B cell (primary cell): Measurements from ENCODE around the gene SLC1A4. TPM values are rescaled to one million over a fixed set of nuclear protein-coding genes. Genes with fewer than 3 reads are reported as not detected.

Source experiments
- ATAC-seq: fragments of 200-7000 bp; cut with Tn5 transposase; one replicate; pipeline ENCODE4 v1.10.0; 2021; ENCODE audit warnings: low read depth, mild to moderate bottlenecking, moderate number of reproducible peaks, moderate library complexity
- CTCF ChIA-PET: fragments of 350-600 bp; sonication (Branson Sonifier 250); formaldehyde crosslinking; loops from one replicate; lab custom pipeline; 2021; ENCODE audit warnings: antibody characterized with exemption, inconsistent platforms; lab: Charles Lee
- POLR2A ChIA-PET: fragments of 350-600 bp; sonication (Branson Sonifier 250); formaldehyde crosslinking; loops from one replicate; lab custom pipeline; 2021; ENCODE audit warnings: antibody characterized with exemption; lab: Charles Lee
- DNase-seq: peaks from one replicate; pipeline ENCODE4 v3.0.0; 2013
- H2AFZ ChIP-seq: 2 replicates; pipeline ENCODE4 v1.6.1; 2012; ENCODE audit warnings: mild to moderate bottlenecking, low read depth, low read length; ENCODE audit not compliant: insufficient read depth, poor library complexity, severe bottlenecking
- H3K27ac ChIP-seq, 2 donors: 1 replicate in 1 of 2; 2 replicates in 1 of 2; pipeline ENCODE4 v1.5.1; 2012 to 2013; ENCODE audit warnings: low read length in 2 of 2, mild to moderate bottlenecking in 2 of 2, moderate library complexity in 1 of 2
- H3K27me3 ChIP-seq, 4 experiments: fragments of 200-600 bp in 1 of 4; sonication (generic) in 1 of 4; replicated peaks in 1 of 4; 1 replicate in 2 of 4; 2 replicates in 2 of 4; pipeline versions ENCODE4 v1.6.1 to v1.7.0; 2013 to 2016; ENCODE audit warnings: low read length in 3 of 4, mild to moderate bottlenecking in 2 of 4, mixed read lengths in 1 of 4, moderate library complexity in 1 of 4; ENCODE audit not compliant: insufficient read depth in 4 of 4, control insufficient read depth in 3 of 4; ENCODE audit errors: control extremely low read depth in 1 of 4
- H3K36me3 ChIP-seq, 2 experiments: replicated peaks in 1 of 2; 1 replicate in 1 of 2; 2 replicates in 1 of 2; pipeline versions ENCODE4 v1.6.1 to v1.7.1; 2013; ENCODE audit warnings: low read length in 1 of 2; ENCODE audit not compliant: insufficient read depth in 2 of 2, control insufficient read depth in 1 of 2; ENCODE audit errors: control extremely low read depth in 1 of 2, extremely low read depth in 1 of 2
- H3K4me1 ChIP-seq, 2 donors: fragments of 200-600 bp in 1 of 2; sonication (generic) in 1 of 2; 1 replicate in 1 of 2; 2 replicates in 1 of 2; pipeline versions ENCODE4 v1.5.1 to v1.6.1; 2013 to 2017; ENCODE audit warnings: low read length in 2 of 2; ENCODE audit not compliant: control insufficient read depth in 2 of 2, insufficient read depth in 2 of 2
- H3K4me2 ChIP-seq: replicated peaks from 2 replicates; pipeline ENCODE3; 2012; ENCODE audit warnings: mild to moderate bottlenecking, low read depth, low read length; ENCODE audit not compliant: poor library complexity, severe bottlenecking
- H3K4me3 ChIP-seq, 5 experiments: fragments of 200-600 bp in 1 of 5; sonication (generic) in 1 of 5; 1 replicate in 3 of 5; 2 replicates in 2 of 5; pipeline versions ENCODE4 v1.5.1 to v1.7.0; 2011 to 2016; ENCODE audit warnings: low read length in 4 of 5, mild to moderate bottlenecking in 4 of 5, low read depth in 2 of 5, control low read depth in 1 of 5, moderate library complexity in 1 of 5; ENCODE audit not compliant: insufficient read depth in 1 of 5; ENCODE audit errors: control extremely low read depth in 1 of 5, extremely low read depth in 1 of 5
- H3K79me2 ChIP-seq: fragments of 200-600 bp; sonication (generic); one replicate; pipeline ENCODE4 v1.6.0; 2016; ENCODE audit warnings: low read length; ENCODE audit not compliant: control insufficient read depth, insufficient read depth
- H3K9ac ChIP-seq: fragments of 200-600 bp; sonication (generic); 2 replicates; pipeline ENCODE4 v1.6.1; 2017; ENCODE audit warnings: mild to moderate bottlenecking, low read length, moderate library complexity
- H3K9me3 ChIP-seq, 3 donors: one replicate each; pipeline versions ENCODE4 v1.6.1 to v1.7.1; 2013; ENCODE audit warnings: low read length in 2 of 3; ENCODE audit not compliant: control insufficient read depth in 2 of 3, insufficient read depth in 1 of 3; ENCODE audit errors: control extremely low read depth in 1 of 3
- H4K20me1 ChIP-seq: 2 replicates; pipeline ENCODE4 v1.6.0; 2012; ENCODE audit warnings: mild to moderate bottlenecking, low read length; ENCODE audit not compliant: insufficient read depth, control insufficient read depth, poor library complexity, severe bottlenecking
- H3K27ac Mint-ChIP-seq: one replicate; pipeline ENCODE4 v1.8.0; 2021; ENCODE audit warnings: mixed read lengths
- H3K27me3 Mint-ChIP-seq: one replicate; pipeline ENCODE4 v1.8.0; 2021; ENCODE audit warnings: mixed read lengths
- H3K4me1 Mint-ChIP-seq: one replicate; pipeline ENCODE4 v1.8.0; 2021; ENCODE audit warnings: mixed read lengths
- H3K4me3 Mint-ChIP-seq: one replicate; pipeline ENCODE4 v1.8.0; 2021; ENCODE audit warnings: mixed read lengths
- H3K9me3 Mint-ChIP-seq: one replicate; pipeline ENCODE4 v1.8.0; 2022; ENCODE audit warnings: mixed read lengths; ENCODE audit not compliant: insufficient read depth
- CTCF ChIP-seq: fragments of 200-600 bp; IDR thresholded peaks from one replicate; pipeline ENCODE4 v1.8.0; 2022; ENCODE audit warnings: antibody characterized with exemption, mild to moderate bottlenecking
- EZH2 ChIP-seq: IDR thresholded peaks from 2 replicates; pipeline ENCODE4 v1.6.1; 2012; ENCODE audit warnings: borderline replicate concordance, low read depth, mild to moderate bottlenecking, moderate library complexity, low read length; ENCODE audit not compliant: insufficient read depth, poor library complexity, severe bottlenecking
- WGBS: methylation state at CpG from one replicate; pipeline ENCODE4 v1.1.5; 2013; ENCODE audit warnings: missing lambda C conversion rate; ENCODE audit not compliant: insufficient coverage; 5-methylcytosine and 5-hydroxymethylcytosine counted together
- intact Hi-C: fragments of 100-400 bp; cut with micrococcal nuclease; formaldehyde crosslinking; loops from one replicate; pipeline ENCODE4 v1.10.0; 2022
- polyA plus RNA-seq: library from polyadenylated mRNA; depleted of rRNA; stranded (reverse); fragments of >200 nt; gene quantifications from 2 replicates; pipeline ENCODE4 v1.2.3, GENCODE V29; 2012
- total RNA-seq, 2 donors: library from RNA; stranded (reverse); fragments of 120-200 nt in 1 of 2; gene quantifications; 1 replicate in 1 of 2; 2 replicates in 1 of 2; pipeline versions ENCODE4 v1.2.3 to v1.2.4, GENCODE V29; 2013 to 2022

The SLC1A4 gene
- total and polyA plus RNA-seq, 2 donors (not counting 1 experiment from before 2014, with no cell fraction given), result 1.7 to 15.7 TPM

GRCh38 chr2:65064728-65065552, 75.7 kb downstream of the SLC1A4 start:
- H2AFZ ChIP-seq, result peak overlapping the region; percentile 26
- Mint-ChIP-seq H3K4me1 (peaks cover 34% of the 10 kb centered on the region), H3K4me3 (peak overlapping the region; percentile 63), H3K9me3 (no peaks in the 10 kb centered on the region), H3K27me3 (no peaks in the 10 kb centered on the region), H3K27ac (peak overlapping the region; percentile 90)
- H3K79me2 ChIP-seq, result peaks cover 40% of the 10 kb centered on the region
- H4K20me1 ChIP-seq, result peaks cover 17% of the 10 kb centered on the region
- H3K27ac ChIP-seq, result peak overlapping the region; percentile 20 to 54
- intact Hi-C loops, result loop anchor here (1.0 to 2.0 kb wide), 6 partner anchors 9 to 488 kb away; partner anchors contain the start of genes CEP68 and RAB1A
- peak; percentile 88 for ATAC-seq
- ChIA-PET POLR2A (interaction anchor here (0.5 to 2.1 kb wide), 8 partner anchors 9 to 491 kb away, joined by 3 to 21 read pairs (median 4); partner anchors contain the start of genes ACTR2, CEP68 and RAB1A), CTCF (interaction anchor here (0.6 to 4.9 kb wide), 40 partner anchors 10 to 735 kb away, joined by 3 to 96 read pairs (median 4); partner anchors contain the start of genes CEP68 and RAB1A)
- peak; percentile 88 for DNase-seq
- H3K4me1 ChIP-seq, result peaks cover 13 to 26% of the 10 kb centered on the region in 2 donors
- WGBS, result 4% methylated on average over 4 of the region's 14 CpGs
- no peak overlapping the region for H3K9ac ChIP-seq
- H3K4me3 ChIP-seq, result peak overlapping the region in 1 of 5 experiments; percentile 19
- TF ChIP-seq EZH2 (no peak), CTCF (peak; percentile 89)
- no peaks in the 10 kb centered on the region for H3K27me3 ChIP-seq
- H3K4me2 ChIP-seq, result peak overlapping the region; percentile 61
- peaks cover 0 to 8% of the 10 kb centered on the region in 2 experiments for H3K36me3 ChIP-seq
- H3K9me3 ChIP-seq, result no peaks in the 10 kb centered on the region
